NCI-H524 treated with DMSO at 0.1 percent for 48 hours (cell line): Measurements from ENCODE around the gene POLR3C.

ENCODE experiments used
- DNase-seq: peaks from one replicate; lab custom pipeline; 2025; lab: John Stamatoyannopoulos, UW

The POLR3C gene

DNA sequence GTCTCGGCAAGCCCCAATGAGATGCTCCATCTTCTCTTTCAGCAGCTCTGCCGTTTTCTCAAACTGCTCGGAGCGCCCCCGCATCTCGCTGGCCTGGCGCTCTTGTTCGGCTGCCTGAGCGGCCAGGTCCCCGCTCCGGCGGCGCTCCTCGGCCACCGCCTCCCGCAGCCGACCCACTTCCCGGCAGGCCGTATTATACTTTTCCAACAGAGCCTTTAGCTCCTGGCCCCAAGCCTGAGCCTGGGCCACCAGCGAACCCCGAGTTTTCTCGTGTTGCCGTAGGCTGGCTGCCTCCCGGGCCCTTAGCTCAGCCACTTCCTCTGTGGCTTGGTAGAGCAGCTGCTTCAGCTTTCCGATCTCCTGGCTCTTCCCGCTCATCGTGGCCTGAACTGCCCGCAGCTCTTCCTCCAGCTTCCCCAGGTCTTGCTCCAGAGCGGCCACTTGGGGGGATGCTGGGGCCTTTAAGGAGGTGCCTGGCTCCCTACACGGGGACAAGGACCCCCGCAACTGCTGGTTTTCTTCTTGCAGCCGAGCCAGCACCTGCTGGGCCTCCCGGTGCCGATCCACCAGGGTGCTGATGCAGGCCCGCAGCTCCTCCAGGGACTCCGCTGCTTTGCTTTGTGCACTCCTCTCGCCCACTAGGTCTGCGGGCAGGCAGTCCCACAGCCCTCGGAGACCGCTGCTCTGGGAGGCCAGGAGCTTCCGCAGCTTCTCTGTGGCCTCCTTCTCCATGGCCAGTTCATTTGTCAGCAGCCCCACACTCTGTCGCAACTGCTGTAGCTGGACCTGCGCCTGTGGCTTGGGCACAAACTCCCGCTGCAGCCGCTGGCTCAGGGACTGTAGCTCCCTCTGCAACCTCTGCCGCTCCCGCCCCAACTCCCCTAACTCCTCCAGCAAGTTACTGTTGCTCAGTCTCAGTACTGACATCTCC lies 48.3 kb downstream of the POLR3C start:
- DNase-seq, result no peak

DNA sequence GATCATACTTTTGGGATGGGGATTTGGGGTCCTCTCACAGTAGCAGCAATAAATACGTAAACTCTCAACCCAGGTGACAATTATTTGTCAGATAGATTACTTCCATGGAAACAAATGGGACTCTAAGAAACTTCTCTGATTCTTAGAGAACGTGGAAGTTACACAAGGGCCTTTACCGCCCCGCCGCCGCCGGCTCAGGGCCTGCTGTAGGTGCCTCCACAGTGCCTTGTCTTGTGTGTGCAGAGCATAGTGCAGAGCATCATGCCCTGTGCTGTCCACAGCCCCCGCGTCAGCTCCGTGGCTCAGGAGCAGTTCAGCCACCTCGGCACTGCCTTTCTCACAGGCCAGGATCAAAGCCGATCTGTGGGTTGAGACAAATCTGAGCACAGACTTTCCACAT lies 50.6 kb downstream of the POLR3C start:
- DNase-seq, result no peak

DNA sequence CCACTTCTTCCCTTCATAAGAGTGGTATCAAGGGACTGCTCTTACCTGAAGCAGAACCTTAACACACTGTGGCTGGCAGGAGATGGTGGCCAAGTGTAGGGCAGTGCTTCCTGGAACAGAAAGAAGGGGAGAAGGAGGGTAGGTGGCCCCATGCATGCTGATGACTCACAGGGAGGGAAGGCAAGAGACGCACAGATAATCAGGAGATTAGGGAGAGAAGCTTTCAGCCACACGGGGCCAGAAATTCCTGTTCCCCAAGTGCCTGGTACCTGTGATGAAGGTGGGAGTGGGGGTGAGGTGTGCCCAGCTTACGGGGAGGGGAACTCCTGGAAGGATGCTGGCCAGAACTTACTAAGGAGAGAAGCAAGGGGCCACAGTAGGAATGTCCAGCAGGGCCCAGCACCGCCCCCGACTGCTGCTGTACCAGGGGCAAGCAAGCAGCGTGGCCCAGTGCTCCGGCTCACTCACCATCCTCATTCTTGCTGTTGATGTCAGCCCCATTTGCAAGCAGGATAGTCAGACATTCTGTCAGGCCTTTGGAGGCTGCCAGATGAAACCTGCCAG lies 54.0 kb downstream of the POLR3C start:
- no peak for DNase-seq

DNA sequence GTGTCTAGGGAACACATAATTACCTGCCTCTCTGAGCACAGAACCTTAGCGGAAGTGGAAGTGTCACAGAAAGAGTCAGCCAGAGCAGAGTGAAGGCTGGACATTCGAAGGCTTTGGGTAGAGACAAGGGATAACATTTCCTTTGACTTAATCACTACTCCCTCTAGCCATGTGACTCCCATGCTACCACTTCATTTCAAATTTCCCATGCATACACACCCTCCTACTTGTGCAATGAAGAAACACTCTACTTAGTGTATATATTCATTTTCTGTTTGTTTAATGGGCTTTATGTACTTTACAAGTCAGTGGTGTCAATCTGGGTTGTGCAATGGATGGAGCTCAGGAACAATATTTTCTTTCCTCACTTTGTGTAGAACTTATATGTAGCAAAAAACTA lies 54.7 kb downstream of the POLR3C start:
- no peak for DNase-seq

DNA sequence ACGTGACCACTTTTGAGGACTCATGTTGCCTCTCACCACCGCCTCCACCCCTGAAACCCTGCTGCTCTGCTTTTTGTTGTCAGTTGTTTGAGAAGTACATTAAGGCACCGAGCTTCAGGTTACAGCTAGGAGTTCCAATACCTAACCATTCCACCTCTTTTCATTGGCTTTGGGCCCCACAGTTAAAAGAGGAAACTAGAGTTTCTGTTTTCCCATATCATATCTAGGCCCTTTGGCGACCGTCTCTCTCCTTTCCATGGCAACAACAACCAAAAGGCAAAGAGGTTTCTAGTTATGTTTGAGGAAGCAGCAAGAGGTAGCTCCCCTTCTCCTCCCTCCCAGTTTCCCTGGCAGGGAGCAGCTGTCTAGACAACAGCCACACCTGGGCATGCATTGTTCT lies 55.8 kb downstream of the POLR3C start:
- no peak for DNase-seq

DNA sequence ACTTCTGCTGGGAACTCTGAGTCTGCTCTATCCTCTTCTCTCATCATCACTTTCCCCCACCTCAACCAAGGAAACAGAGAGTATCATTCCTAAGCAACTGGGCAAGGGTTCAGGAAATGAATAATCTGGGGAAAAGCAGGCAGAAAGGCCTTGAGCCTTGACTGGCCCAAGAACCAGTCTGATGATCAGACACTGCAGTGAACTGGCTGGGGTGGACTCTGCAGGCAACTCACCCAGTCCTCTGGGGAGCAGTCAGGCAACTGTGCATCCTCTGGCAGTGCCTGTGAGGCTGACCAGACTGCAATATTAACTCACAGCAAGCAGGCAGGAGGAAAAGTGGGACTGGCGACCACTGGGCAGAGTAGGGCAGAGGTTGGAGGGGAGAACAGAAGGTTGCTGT lies 60.7 kb downstream of the POLR3C start:
- no peak for DNase-seq

DNA sequence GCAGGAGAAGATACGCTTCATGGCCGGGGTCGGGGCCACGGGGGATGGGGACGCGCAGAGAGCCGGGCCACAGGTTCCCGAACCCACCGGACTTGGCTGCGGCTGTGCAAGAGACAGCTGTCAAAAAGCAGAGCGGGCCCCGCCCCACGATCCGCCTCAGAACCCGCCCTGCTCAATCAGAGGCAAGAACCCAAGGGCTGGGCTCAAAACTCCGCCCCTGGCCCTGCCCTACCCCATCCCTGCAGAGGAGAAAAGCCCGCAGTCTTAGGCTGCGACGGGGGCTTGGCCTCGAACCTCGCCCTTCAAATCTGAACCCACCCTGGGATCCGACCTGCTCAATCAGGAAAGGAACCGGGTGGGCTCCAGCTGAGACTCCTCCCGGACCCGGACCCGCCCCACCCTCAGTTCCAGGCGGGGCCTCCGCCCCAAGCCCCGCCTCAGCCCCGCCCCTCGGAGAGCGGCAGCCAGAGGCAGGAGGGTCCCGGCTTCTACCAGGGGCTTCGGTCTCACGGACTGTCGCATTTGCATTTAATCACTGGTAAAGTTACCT lies 61.8 kb downstream of the POLR3C start, which contains the start of gene ANKRD35:
Gene ANKRD35 (minus strand): TSS at position 129 of the 550 bp plus-strand sequence. CDS start 108 bp downstream, at position 21.
- no peak for DNase-seq

DNA sequence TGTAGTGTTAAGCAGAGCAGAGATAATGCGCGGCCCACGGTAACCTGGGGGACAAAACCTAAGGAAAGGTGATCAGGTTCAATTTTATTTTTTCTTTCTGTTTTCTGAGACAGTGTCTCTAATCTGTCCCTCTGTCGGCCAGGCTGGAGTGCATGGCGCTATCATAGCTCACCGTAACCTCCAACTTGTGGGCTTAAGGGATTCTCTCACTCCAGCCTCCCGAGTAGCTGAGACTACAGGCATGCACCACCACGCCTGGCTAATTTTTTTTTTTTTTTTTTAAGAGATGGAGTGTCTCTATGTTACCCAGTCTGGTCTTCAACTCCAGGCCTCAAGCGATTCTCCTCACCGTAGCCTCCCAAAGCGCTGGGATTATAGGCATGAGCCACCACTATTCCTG lies 62.4 kb downstream of the POLR3C start:
- DNase-seq, result no peak

DNA sequence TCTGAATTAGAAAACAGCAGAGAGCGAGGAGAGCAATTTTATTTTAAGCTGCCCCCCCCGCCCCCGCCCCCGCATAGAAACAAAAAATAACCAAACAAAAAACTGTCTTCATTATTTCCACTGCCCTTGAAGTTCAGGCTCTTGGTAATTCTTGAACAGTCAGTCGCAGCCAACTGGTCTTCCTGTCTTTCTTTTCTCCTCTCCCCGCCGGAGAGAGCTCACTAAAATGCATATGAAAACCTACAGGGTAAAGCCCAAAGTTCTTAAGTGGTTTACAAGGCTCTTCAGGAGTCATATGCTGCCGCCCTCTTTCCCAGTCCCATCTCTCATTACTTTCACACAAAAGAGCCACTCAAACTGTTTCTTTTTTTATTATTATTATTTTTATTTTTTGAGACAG lies 62.8 kb downstream of the POLR3C start:
- DNase-seq, result no peak

DNA sequence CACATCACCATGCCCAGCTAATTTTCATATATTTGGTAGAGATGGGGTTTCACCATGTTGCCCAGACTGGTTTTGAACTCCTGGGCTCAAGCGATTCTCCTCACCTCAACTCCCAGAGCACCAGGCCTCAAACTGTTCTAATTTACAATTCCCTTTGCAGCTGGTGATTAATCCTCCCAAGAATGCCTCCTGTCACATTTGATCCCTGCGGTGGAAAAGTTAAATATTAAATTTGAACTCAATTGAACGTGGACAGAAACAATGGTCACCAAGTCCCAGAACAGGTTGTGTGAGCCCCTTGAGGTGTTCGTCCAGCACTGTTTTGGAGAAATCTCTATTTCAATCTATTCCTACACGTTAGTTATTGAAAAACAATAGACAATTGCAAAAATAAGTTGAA lies 63.6 kb downstream of the POLR3C start:
- no peak for DNase-seq

DNA sequence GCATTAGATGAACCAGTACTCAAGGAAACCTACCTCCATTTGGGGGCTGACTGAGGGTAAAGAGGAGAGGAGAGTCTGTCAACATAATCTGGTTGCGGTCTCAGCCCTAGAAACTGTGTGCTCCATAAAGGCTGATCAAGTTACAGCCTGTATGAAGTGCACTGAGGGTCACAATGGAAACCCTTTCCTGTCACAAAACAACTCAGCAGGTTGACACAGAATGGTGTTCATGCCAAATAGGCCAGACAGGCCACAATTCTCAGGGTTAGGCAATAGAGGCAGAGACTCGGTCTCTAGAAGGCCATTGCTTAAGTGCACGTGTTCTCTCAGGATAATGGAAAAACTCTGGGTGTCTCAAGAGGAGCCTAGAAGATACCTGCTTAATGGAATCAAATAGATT lies 65.7 kb downstream of the POLR3C start:
- DNase-seq, result no peak

DNA sequence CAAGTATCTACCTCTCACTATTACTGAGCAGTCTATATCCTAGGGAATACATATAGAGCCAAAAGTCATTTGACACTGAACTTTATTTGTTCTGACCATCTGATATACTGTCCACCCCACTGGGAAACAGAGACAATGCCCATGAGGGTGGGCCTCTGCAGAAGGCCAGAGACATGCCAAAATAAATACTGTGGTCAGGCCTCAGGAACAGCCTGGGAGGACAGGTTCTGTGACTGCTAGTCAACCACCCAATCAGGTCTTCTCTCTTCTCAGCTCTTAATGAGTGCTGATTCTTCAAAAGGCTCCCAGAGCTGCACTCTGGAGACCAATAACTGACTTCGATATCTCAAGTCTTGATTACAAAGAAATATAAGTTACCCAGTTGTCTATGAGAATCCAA lies 67.1 kb downstream of the POLR3C start:
- no peak for DNase-seq

DNA sequence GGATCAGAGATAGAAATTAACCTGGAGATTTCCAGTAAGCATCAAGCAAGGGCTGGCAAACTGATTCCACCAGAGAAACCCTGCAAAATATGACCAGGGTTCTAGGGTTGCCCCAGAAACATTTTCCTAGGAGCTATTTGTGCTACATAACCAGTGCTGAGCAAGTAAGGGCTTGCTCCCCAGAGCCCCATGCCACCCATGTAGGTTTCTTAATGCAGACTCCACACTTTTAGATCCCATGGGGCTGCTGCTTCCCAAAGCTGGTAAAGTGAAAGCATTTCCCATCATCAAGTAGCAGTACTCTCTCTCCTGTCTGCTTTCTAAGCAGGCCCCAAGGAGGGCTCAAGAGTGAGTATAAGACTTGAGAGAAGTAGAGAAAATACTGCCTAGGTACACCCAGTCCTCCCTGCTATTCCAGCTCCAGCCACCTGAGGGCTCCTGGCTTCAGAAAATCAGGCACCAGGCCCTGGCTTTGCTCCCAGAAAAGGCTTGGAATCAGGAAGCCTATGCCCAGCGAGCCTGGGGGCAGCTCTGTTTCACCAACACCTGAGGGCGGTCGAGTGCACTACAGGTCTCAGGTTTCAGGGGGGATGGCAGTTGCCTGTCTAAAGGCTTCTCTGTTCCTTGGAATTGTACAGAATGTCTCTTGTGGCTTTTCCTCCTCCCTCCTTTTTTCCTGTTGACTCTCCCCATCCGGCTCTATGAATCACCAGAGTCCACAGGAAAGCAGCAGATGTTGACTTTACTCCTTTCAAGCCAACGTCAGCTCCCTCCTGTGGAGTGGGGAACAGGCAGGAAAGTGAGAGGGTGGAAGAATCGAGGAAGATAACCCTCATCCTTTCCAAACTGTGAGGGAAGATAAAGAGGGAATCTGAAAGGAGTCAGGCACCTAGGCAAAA lies 67.8 kb downstream of the POLR3C start:
- DNase-seq, result peak; percentile 57

DNA sequence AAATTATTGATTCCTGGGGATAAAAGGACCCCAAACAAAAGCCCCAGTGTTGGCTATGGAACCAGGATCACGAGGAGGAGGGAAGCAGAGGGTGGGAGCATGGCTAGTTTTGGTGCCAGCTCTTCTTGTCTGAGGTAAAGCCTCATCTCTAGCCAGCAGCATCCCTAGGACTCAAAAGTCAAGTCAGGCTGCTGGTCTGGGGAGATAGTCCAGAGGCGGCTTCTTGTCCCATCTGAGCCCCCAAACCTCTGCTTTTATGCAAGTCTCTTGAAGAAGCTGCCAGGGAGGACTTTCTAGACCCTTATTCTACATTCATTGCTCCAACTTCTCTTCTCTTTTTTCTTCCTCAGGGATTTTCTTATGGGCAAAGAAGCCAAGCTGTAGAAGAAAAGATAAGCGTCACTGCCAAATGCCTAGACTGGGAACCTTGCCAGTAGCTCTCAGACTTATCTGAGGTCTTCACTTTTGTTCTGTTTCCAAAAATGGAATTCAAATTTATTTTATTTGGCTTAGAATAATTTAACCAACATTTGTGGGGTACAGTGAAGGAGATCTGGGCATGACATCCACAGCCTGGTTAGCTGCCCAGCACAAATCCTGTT lies 68.6 kb downstream of the POLR3C start:
- no peak for DNase-seq

DNA sequence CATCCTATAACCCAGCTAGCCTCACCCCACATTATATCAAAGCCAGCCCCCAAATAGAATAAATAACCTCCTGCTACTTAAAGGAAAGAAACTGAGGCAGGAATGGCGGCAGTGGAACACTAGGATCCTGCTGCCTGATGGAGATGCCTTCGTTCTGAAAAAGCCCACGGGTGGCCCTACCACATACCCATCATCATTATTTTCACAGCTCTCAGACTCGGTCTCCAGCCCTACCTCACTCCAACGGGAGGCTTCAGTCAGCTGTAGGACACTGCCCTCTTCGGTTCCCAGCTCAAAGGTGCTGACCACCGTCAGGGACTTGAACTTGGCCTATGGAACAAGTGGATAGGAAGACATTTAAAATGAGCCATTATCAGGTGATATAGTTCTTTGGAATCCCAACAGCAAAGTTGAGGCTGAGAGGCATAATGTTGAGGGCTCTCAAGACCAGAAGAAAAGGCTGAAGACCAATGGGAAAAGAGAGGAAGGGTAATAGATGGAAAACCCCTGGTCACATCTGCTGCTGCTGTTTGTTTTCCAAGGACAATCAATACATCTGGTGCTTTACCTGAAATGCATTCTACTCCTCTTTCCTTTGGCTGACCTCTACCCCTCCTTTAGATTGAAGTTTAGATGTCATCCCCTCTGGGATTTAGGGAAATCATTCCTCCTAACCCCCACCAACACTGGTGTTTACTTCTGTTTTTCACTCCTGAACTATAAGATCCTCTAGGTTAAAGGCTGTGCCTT lies 69.5 kb downstream of the POLR3C start:
- no peak for DNase-seq
